HCT116 (cell line): Measurements from ENCODE around the gene GPR75.

ENCODE experiments used
- ATF3 ChIP-seq: IDR thresholded peaks from 2 replicates; pipeline ENCODE4 v1.6.1; 2012
- CEBPB ChIP-seq: IDR thresholded peaks from 2 replicates; pipeline ENCODE4 v1.6.1; 2012; ENCODE audit warnings: low read depth
- CTCF ChIP-seq, 3 experiments: fragments of 200-600 bp in 1 of 3; sonication (generic) in 1 of 3; IDR thresholded peaks in 2 of 3; conservative IDR thresholded peaks in 1 of 3; 2 replicates each; pipeline ENCODE4 v1.5.1; 2012 to 2017; ENCODE audit warnings: low read depth in 2 of 3, low read length in 2 of 3, antibody characterized with exemption in 1 of 3, borderline replicate concordance in 1 of 3, control low read depth in 1 of 3, mild to moderate bottlenecking in 1 of 3, mixed read lengths in 1 of 3, mixed run types in 1 of 3, moderate library complexity in 1 of 3; ENCODE audit not compliant: insufficient read depth in 1 of 3
- ELF1 ChIP-seq: IDR thresholded peaks from 2 replicates; pipeline ENCODE4 v1.6.1; 2012; ENCODE audit warnings: low read depth, borderline replicate concordance
- EZH2 ChIP-seq: fragments of 200-600 bp; sonication (generic); IDR thresholded peaks from 2 replicates; pipeline ENCODE4 v1.6.1; 2017; ENCODE audit warnings: antibody characterized with exemption, mixed run types
- EZH2phosphoT487 ChIP-seq: fragments of 200-600 bp; IDR thresholded peaks from 2 replicates; pipeline ENCODE4 v1.6.1; 2018; ENCODE audit warnings: antibody characterized with exemption, borderline replicate concordance
- JUND ChIP-seq: IDR thresholded peaks from 2 replicates; pipeline ENCODE4 v1.6.1; 2012
- POLR2A ChIP-seq: IDR thresholded peaks from 2 replicates; pipeline ENCODE4 v1.7.0; 2011; ENCODE audit warnings: borderline replicate concordance; ENCODE audit not compliant: insufficient read depth, insufficient read length; ENCODE audit errors: extremely low read depth
- RAD21 ChIP-seq: IDR thresholded peaks from 2 replicates; pipeline ENCODE4 v1.6.1; 2012; ENCODE audit warnings: low read depth, mild to moderate bottlenecking
- REST ChIP-seq: IDR thresholded peaks from 2 replicates; pipeline ENCODE4 v1.6.1; 2012; ENCODE audit warnings: low read depth
- SIN3A ChIP-seq: IDR thresholded peaks from 2 replicates; pipeline ENCODE4 v1.6.1; 2012; ENCODE audit warnings: low read depth
- ZNF274 ChIP-seq: fragments of 200-500 bp; sonication (Bioruptor generic); IDR thresholded peaks from 2 replicates; pipeline ENCODE4 v1.6.1; 2014; ENCODE audit warnings: mild to moderate bottlenecking, low read depth, low read length, inconsistent platforms
- TF ChIP-seq, protein P1 (sequence below): IDR thresholded peaks from 2 replicates; pipeline ENCODE4 v1.6.1; 2012

DNA sequence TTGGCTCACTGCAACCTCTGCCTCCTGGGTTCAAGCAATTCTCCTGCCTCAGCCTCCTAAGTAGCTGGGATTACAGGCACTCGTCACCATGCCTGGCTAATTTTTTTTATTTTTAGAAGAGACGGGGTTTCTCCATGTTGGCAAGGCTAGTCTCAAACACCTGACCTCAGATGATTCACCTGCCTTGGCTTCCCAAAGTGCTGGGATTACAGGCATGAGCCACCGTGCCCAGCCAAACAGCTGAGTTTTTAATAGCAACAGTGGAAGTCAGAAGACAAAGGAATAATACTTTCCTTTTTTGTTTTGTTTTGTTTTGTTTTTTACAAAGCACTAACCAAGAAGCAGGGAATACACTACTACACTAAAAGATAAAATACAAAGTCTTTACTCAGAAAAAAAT lies 16.9 kb downstream of the GPR75 start:
- no peak for TF ChIP-seq CTCF (IDR thresholded peaks at IDR 0.05 in 2 of 3, conservative IDR thresholded peaks at IDR 0.05 in 1 of 3; ENCODE audit: borderline replicate concordance in 1 of 3, insufficient read depth in 1 of 3, low read depth in 2 of 3, low read length in 2 of 3)
- TF ChIP-seq REST: no peak
- TF ChIP-seq POLR2A: no peak
- TF ChIP-seq SIN3A: no peak
- TF ChIP-seq, protein P1, sequence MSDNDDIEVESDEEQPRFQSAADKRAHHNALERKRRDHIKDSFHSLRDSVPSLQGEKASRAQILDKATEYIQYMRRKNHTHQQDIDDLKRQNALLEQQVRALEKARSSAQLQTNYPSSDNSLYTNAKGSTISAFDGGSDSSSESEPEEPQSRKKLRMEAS: no peak
- TF ChIP-seq JUND: no peak
- TF ChIP-seq ATF3: no peak
- TF ChIP-seq RAD21: no peak
- TF ChIP-seq EZH2: no peak
- TF ChIP-seq ZNF274: no peak
- TF ChIP-seq CEBPB: no peak
- TF ChIP-seq EZH2phosphoT487: no peak
- TF ChIP-seq ELF1: no peak
